ENCODE results near the gene AGA.

Gene AGA

GRCh38 chr4:177385576-177386277 lies 56.5 kb downstream of the AGA start:
- no peak for DNase-seq

GRCh38 chr4:177384856-177385397 lies 57.3 kb downstream of the AGA start:
- no peak for DNase-seq

- no peak for DNase-seq
Measured at GRCh38 chr4:177381762-177382310, 60.4 kb downstream of the AGA start.
